ENCODE results near the gene ZYG11A.
"Not testable (repeated sequence)": the region's sequence is repeated elsewhere in the genome, so short reads cannot be mapped to it uniquely, and the experiment has no call there.

The ZYG11A gene

DNA sequence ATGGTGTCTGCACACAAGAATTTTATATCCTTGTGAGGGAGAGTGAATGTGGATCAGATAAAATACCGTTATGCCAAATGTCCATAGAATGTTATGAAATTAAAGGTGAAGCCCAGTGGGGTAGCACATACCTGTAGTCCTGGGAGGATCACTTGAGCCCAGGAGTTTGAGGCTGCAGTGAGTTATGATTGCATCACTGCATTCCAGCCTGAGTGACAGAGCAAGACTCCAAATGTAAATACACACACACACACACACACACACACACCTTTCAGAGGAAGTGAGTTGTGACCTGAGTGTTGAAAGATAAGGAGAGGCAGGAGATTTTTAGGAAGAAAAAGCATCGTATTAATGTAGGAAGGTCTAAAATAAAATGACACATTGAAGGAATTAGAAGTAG lies 28.1 kb upstream of the ZYG11A start:
- Histone ChIP-seq H3K9ac (no peak overlapping the region), H2AFZ (ENCODE audit: low read depth) (no peak overlapping the region), H3K4me3 (IDR thresholded peaks at IDR 0.05; ENCODE audit: insufficient read depth, low read depth, low read length) (no peak overlapping the region), H3K27me3 (ENCODE audit: insufficient read depth, low read depth) (no peaks in the 10 kb centered on the region), H3K27ac (no peak overlapping the region), H4K20me1 (ENCODE audit: insufficient read depth) (no peaks in the 10 kb centered on the region), H3K4me1 (ENCODE audit: low read depth, poor library complexity, severe bottlenecking) (no peaks in the 10 kb centered on the region), H3K4me2 (no peak overlapping the region), H3K36me3 (ENCODE audit: insufficient read depth) (no peaks in the 10 kb centered on the region), H3K79me2 (ENCODE audit: insufficient read depth, low read depth) (no peaks in the 10 kb centered on the region)
- TF ChIP-seq, protein P1, sequence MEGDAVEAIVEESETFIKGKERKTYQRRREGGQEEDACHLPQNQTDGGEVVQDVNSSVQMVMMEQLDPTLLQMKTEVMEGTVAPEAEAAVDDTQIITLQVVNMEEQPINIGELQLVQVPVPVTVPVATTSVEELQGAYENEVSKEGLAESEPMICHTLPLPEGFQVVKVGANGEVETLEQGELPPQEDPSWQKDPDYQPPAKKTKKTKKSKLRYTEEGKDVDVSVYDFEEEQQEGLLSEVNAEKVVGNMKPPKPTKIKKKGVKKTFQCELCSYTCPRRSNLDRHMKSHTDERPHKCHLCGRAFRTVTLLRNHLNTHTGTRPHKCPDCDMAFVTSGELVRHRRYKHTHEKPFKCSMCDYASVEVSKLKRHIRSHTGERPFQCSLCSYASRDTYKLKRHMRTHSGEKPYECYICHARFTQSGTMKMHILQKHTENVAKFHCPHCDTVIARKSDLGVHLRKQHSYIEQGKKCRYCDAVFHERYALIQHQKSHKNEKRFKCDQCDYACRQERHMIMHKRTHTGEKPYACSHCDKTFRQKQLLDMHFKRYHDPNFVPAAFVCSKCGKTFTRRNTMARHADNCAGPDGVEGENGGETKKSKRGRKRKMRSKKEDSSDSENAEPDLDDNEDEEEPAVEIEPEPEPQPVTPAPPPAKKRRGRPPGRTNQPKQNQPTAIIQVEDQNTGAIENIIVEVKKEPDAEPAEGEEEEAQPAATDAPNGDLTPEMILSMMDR (conservative IDR thresholded peaks at IDR 0.05; ENCODE audit: low read depth, low read length), result no peak

DNA sequence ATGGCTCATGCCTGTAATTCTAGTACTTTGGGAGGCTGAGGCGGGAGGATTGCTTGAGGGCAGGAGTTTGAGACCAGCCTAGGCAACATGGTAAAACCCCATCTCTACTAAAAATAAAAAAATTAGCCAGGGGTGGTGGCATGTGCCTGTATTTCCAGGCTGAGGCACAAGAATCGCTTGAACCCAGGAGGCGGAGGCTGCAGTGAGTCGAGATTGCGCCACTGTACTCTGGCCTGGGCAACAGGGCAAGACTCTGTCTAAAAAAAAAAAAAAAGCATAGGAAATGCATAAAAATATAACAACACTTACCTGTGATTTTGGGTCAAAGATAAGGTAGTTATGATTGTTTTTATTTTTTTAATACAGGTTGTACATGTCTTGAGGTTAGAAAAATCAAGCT lies 21.7 kb upstream of the ZYG11A start:
- H4K20me1 ChIP-seq (ENCODE audit: insufficient read depth); H3K36me3 ChIP-seq (ENCODE audit: insufficient read depth); H3K4me2 ChIP-seq; H3K4me3 ChIP-seq (IDR thresholded peaks at IDR 0.05; ENCODE audit: insufficient read depth, low read depth, low read length); H3K4me1 ChIP-seq (ENCODE audit: low read depth, poor library complexity, severe bottlenecking); H3K79me2 ChIP-seq (ENCODE audit: insufficient read depth, low read depth); H3K27me3 ChIP-seq (ENCODE audit: insufficient read depth, low read depth); H3K9ac ChIP-seq; H3K27ac ChIP-seq; H2AFZ ChIP-seq (ENCODE audit: low read depth): not testable (repeated sequence)

DNA sequence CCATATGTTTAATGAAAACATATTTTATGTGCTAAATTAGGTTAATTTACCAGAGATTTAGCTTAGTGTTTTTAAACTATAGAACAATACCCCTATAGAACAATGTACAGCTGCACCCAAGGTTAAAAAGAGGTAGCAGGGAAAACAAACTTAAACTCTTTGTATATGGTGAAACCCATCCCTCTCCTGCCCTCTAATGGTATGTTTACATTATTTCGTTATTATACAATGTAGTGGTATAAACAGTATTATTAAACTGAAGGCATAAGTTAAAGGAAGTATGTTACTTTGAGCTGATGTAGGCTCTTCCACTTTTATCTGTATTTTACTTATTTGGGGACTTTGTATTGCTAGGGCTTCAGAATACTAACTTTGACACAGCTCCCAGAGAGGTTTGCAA lies 16.7 kb upstream of the ZYG11A start:
- Histone ChIP-seq H3K4me1 (ENCODE audit: low read depth, poor library complexity, severe bottlenecking) (peaks cover 7% of the 10 kb centered on the region), H3K4me2 (no peak overlapping the region), H3K36me3 (ENCODE audit: insufficient read depth) (no peaks in the 10 kb centered on the region), H2AFZ (ENCODE audit: low read depth) (no peak overlapping the region), H3K27ac (no peak overlapping the region), H4K20me1 (ENCODE audit: insufficient read depth) (no peaks in the 10 kb centered on the region), H3K27me3 (ENCODE audit: insufficient read depth, low read depth) (no peaks in the 10 kb centered on the region), H3K4me3 (IDR thresholded peaks at IDR 0.05; ENCODE audit: insufficient read depth, low read depth, low read length) (no peak overlapping the region), H3K79me2 (ENCODE audit: insufficient read depth, low read depth) (no peaks in the 10 kb centered on the region), H3K9ac (no peak overlapping the region)
- TF ChIP-seq, protein P1 (conservative IDR thresholded peaks at IDR 0.05; ENCODE audit: low read depth, low read length), result peak; percentile 74

DNA sequence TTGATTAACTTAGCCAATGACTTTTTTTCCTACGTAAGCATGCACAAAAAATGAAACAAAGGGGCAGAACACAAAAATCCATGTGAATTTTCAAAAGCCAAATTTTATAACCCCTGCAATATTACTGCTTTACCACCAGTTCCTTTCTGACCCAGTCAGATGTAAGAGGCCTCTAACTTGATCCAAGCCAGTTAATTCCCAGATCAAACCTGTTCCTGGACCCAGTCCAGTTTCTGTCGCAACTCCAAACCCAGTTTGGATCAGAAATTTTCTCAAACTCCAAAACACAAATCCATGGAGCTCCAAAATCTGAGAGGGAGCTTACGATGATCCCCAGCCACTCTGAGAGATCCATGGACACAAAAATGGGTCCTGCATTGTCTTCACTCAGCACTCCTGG lies 7.8 kb upstream of the ZYG11A start:
- H3K36me3 ChIP-seq (ENCODE audit: insufficient read depth), result no peaks in the 10 kb centered on the region
- TF ChIP-seq, protein P1 (conservative IDR thresholded peaks at IDR 0.05; ENCODE audit: low read depth, low read length), result no peak
- H3K9ac ChIP-seq, result no peak overlapping the region
- no peaks in the 10 kb centered on the region for H3K79me2 ChIP-seq (ENCODE audit: insufficient read depth, low read depth)
- no peak overlapping the region for H3K4me2 ChIP-seq
- H3K4me1 ChIP-seq (ENCODE audit: low read depth, poor library complexity, severe bottlenecking), result no peaks in the 10 kb centered on the region
- no peak overlapping the region for H2AFZ ChIP-seq (ENCODE audit: low read depth)
- H3K4me3 ChIP-seq (IDR thresholded peaks at IDR 0.05; ENCODE audit: insufficient read depth, low read depth, low read length), result no peak overlapping the region
- H3K27me3 ChIP-seq (ENCODE audit: insufficient read depth, low read depth), result no peaks in the 10 kb centered on the region
- H3K27ac ChIP-seq, result no peak overlapping the region
- no peaks in the 10 kb centered on the region for H4K20me1 ChIP-seq (ENCODE audit: insufficient read depth)

DNA sequence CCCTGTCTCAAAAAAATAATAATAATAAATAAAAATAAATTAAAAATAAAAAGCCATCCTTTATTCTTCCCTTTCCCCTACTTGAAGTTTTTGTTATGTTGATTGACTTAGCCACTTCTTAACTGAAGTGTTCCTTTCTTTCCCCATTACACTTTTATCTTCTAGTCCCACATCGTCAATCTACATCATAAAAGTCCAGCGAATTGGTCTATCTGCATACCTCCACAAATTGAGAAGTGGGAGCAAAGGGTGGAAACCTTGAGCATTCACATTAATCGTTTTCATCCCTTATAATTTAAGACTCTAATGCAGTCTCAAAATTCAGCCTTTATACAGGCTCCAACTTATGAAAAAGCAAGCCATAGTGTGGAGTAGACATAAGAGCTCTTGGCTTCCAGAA lies 6.5 kb upstream of the ZYG11A start:
- no peak overlapping the region for H2AFZ ChIP-seq (ENCODE audit: low read depth)
- H3K4me2 ChIP-seq, result no peak overlapping the region
- H3K4me1 ChIP-seq (ENCODE audit: low read depth, poor library complexity, severe bottlenecking), result no peaks in the 10 kb centered on the region
- no peak overlapping the region for H3K27ac ChIP-seq
- no peaks in the 10 kb centered on the region for H4K20me1 ChIP-seq (ENCODE audit: insufficient read depth)
- no peak overlapping the region for H3K9ac ChIP-seq
- TF ChIP-seq, protein P1 (conservative IDR thresholded peaks at IDR 0.05; ENCODE audit: low read depth, low read length), result no peak
- no peaks in the 10 kb centered on the region for H3K36me3 ChIP-seq (ENCODE audit: insufficient read depth)
- no peak overlapping the region for H3K4me3 ChIP-seq (IDR thresholded peaks at IDR 0.05; ENCODE audit: insufficient read depth, low read depth, low read length)
- H3K27me3 ChIP-seq (ENCODE audit: insufficient read depth, low read depth), result no peaks in the 10 kb centered on the region
- H3K79me2 ChIP-seq (ENCODE audit: insufficient read depth, low read depth), result no peaks in the 10 kb centered on the region

DNA sequence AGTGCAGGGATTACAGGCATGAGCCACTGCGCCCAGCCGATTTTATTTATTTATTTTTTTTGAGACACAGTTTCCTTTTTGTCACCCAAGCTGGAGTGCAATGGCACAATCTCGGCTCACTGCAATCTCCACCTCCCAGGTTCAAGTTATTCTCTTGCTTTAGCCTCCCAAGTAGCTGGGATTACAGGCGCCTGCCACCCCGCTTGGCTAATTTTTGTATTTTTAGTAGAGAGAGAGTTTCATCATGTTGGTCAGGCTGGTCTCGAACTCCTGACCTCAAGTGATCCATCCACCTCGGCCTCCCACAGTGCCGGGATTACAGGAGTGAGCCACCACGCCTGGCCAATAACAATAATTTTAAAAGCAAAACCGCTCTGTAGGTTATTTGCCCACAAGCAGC lies 3.4 kb upstream of the ZYG11A start:
- not testable (repeated sequence) for H4K20me1 ChIP-seq (ENCODE audit: insufficient read depth); H3K9ac ChIP-seq; H3K27ac ChIP-seq; H3K4me1 ChIP-seq (ENCODE audit: low read depth, poor library complexity, severe bottlenecking); H2AFZ ChIP-seq (ENCODE audit: low read depth); H3K4me2 ChIP-seq; H3K36me3 ChIP-seq (ENCODE audit: insufficient read depth); H3K4me3 ChIP-seq (IDR thresholded peaks at IDR 0.05; ENCODE audit: insufficient read depth, low read depth, low read length); H3K27me3 ChIP-seq (ENCODE audit: insufficient read depth, low read depth)
- peaks cover 14% of the 10 kb centered on the region for H3K79me2 ChIP-seq (ENCODE audit: insufficient read depth, low read depth)

DNA sequence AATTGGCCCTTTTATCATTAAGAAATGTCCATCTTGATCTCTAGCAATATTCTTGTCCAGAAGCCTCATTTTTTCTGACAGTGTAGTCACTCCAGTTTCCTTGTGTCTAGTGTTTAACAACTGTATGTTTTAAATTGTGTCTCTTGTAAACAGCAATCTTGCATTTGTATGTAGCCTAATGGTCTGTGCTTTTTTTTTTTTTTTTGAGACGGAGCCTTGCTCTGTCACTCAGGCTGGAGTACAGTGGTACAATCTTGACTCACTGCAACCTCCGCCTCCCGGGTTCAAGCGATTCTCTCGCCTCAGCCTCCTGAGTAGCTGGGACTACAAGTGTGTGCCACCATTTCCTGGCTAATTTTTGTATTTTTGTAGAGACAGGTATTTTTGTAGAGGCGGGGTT lies 2.6 kb downstream of the ZYG11A start:
- H3K4me1 ChIP-seq (ENCODE audit: low read depth, poor library complexity, severe bottlenecking), result peaks cover 51% of the 10 kb centered on the region
- H3K36me3 ChIP-seq (ENCODE audit: insufficient read depth); H3K27me3 ChIP-seq (ENCODE audit: insufficient read depth, low read depth); H4K20me1 ChIP-seq (ENCODE audit: insufficient read depth); H3K4me3 ChIP-seq (IDR thresholded peaks at IDR 0.05; ENCODE audit: insufficient read depth, low read depth, low read length); H2AFZ ChIP-seq (ENCODE audit: low read depth): not testable (repeated sequence)
- peak overlapping the region; percentile 99; the same call in 1 of the 2 replicates for H3K9ac ChIP-seq
- peaks cover 73% of the 10 kb centered on the region for H3K79me2 ChIP-seq (ENCODE audit: insufficient read depth, low read depth)
- H3K27ac ChIP-seq, result peak overlapping the region; percentile 99; the same call in 1 of the 2 replicates
- H3K4me2 ChIP-seq, result peak overlapping the region; percentile 71

Data from KMS-11 (cell line).